ENCODE measurements around the gene TMPRSS11D. TPM values are rescaled to one million over a fixed set of nuclear protein-coding genes. Genes with fewer than 3 reads are reported as not detected.

TMPRSS11D gene
- total and polyA plus RNA-seq, 8 donors, result not detected

- no peaks in the 10 kb centered on the region for H3K9me3 ChIP-seq
- H3K4me1 ChIP-seq, result peaks cover 6 to 9% (median 7%) of the 10 kb centered on the region in 3 donors
- intact Hi-C loops (cut with DNase I), result no loop called here
- no peaks in the 10 kb centered on the region for H3K27me3 ChIP-seq
- H3K4me3 ChIP-seq, result no peak overlapping the region
- no peak for DNase-seq
- H3K36me3 ChIP-seq, result no peaks in the 10 kb centered on the region
- H3K27ac ChIP-seq, result no peak overlapping the region
- FAIRE-seq, result no peak
- ATAC-seq, result no peak
- 89 to 90% methylated on average over 4 of the region's 4 CpGs for WGBS, 2 donors
- TF ChIP-seq, protein P1, sequence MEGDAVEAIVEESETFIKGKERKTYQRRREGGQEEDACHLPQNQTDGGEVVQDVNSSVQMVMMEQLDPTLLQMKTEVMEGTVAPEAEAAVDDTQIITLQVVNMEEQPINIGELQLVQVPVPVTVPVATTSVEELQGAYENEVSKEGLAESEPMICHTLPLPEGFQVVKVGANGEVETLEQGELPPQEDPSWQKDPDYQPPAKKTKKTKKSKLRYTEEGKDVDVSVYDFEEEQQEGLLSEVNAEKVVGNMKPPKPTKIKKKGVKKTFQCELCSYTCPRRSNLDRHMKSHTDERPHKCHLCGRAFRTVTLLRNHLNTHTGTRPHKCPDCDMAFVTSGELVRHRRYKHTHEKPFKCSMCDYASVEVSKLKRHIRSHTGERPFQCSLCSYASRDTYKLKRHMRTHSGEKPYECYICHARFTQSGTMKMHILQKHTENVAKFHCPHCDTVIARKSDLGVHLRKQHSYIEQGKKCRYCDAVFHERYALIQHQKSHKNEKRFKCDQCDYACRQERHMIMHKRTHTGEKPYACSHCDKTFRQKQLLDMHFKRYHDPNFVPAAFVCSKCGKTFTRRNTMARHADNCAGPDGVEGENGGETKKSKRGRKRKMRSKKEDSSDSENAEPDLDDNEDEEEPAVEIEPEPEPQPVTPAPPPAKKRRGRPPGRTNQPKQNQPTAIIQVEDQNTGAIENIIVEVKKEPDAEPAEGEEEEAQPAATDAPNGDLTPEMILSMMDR (IDR thresholded peaks at IDR 0.05), result no peak
These were observed 23.8 kb upstream of the TMPRSS11D start for GRCh38 chr4:67907650-67908049.

DNA sequence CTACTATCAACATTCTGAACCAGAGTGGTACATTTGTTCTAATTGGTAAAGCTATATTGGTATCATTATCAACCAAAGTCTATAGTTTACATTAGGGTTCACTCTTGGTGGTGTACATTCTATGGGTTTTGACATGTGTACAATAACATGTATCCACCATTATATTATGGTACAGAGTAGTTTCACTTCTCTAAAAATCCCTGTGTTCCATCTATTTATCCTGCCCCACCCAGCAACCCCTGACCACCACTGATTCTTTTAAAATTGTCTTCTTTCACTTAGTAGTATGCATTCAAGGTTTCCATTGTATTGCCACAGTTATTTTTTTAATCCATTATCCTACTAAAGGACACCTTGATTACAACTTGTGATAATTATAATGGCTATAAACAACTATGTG is 15.3 kb upstream of the TMPRSS11D start:
- intact Hi-C loops (cut with DNase I), result no loop called here
- DNase-seq, result no peak
- H3K36me3 ChIP-seq, result no peaks in the 10 kb centered on the region
- H3K9me3 ChIP-seq, result no peaks in the 10 kb centered on the region
- no peak for ATAC-seq
- H3K27ac ChIP-seq, result no peak overlapping the region
- no peaks in the 10 kb centered on the region for H3K4me1 ChIP-seq
- H3K27me3 ChIP-seq, result no peaks in the 10 kb centered on the region
- FAIRE-seq, result no peak
- H3K4me3 ChIP-seq, result no peak overlapping the region
- TF ChIP-seq, protein P1 (IDR thresholded peaks at IDR 0.05), result no peak

DNA sequence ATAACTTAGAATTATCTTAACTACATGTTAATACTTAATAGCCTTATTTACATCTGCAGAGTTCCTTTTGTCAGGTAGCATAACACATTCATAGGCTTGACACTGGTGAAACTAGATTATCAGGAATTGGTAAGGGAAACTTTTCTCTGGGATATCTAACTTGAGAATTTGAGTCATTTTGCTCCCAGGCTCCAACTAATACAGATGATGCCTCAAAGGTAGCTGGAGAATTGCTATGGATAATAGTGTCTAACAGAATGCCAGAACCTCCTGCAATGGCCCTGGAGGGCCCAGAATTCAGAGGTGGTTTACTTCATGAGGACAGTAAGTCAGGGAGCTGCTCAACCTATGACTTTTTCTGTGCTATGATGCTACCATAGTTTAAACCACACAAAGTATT is 13.9 kb upstream of the TMPRSS11D start:
- Histone ChIP-seq H3K27me3 (no peaks in the 10 kb centered on the region), H3K9me3 (no peaks in the 10 kb centered on the region), H3K4me1 (no peaks in the 10 kb centered on the region), H3K27ac (no peak overlapping the region), H3K36me3 (no peaks in the 10 kb centered on the region), H3K4me3 (no peak overlapping the region)
- DNase-seq (no peak), ATAC-seq (no peak), FAIRE-seq (no peak)
- intact Hi-C loops (cut with DNase I), result no loop called here
- TF ChIP-seq, protein P1 (IDR thresholded peaks at IDR 0.05), result no peak

- no peaks in the 10 kb centered on the region for H3K36me3 ChIP-seq
- FAIRE-seq (no peak), ATAC-seq (no peak), DNase-seq (peak in 2 of 6 donors; percentile 15 to 58)
- no peaks in the 10 kb centered on the region for H3K4me1 ChIP-seq
- H3K27me3 ChIP-seq, result no peaks in the 10 kb centered on the region
- H3K4me3 ChIP-seq, result no peak overlapping the region
- TF ChIP-seq, protein P1 (IDR thresholded peaks at IDR 0.05), result no peak
- no peak overlapping the region for H3K27ac ChIP-seq
- intact Hi-C loops (cut with DNase I), result no loop called here
- WGBS, 2 donors, result 91 to 95% methylated on average over 24 to 26 of the region's 26 CpGs
- H3K9me3 ChIP-seq, result no peaks in the 10 kb centered on the region
These were observed 12.7 kb upstream of the TMPRSS11D start for GRCh38 chr4:67896421-67897065.

- no peaks in the 10 kb centered on the region for H3K9me3 ChIP-seq
- H3K36me3 ChIP-seq, result no peaks in the 10 kb centered on the region
- H3K4me3 ChIP-seq, result no peak overlapping the region
- DNase-seq (no peak), ATAC-seq (no peak), FAIRE-seq (no peak)
- no peaks in the 10 kb centered on the region for H3K4me1 ChIP-seq
- H3K27me3 ChIP-seq, result no peaks in the 10 kb centered on the region
- WGBS, 2 donors, result 85 to 92% methylated on average over 1 of the region's 1 CpG
- H3K27ac ChIP-seq, result no peak overlapping the region
- intact Hi-C loops (cut with DNase I), result no loop called here
- TF ChIP-seq, protein P1 (IDR thresholded peaks at IDR 0.05), result no peak
These were observed 10.9 kb upstream of the TMPRSS11D start for GRCh38 chr4:67894659-67895058.

All from pancreas (tissue), 10 donors.